Activated CD8-positive, alpha-beta memory T cell treated with anti-CD3 and anti-CD28 coated beads, Interleukin-2, amount 10 ng/mL, durations not matched to agents 7 days and 5 days (primary cell): ENCODE measurements around the gene SELENOP. TPM values are rescaled to one million over a fixed set of nuclear protein-coding genes. Genes with fewer than 3 reads are reported as not detected.
"Not testable (repeated sequence)": the region's sequence is repeated elsewhere in the genome, so short reads cannot be mapped to it uniquely, and the experiment has no call there.

Experiments
- ATAC-seq: fragments of 150-1000 bp; cut with Tn5 transposase; one replicate; pipeline ENCODE4 v1.10.0; 2021; ENCODE audit warnings: moderate library complexity
- CTCF ChIA-PET: fragments of 350-600 bp; sonication (Branson Sonifier 250); formaldehyde crosslinking; loops from one replicate; lab custom pipeline; 2021; ENCODE audit warnings: antibody characterized with exemption; lab: Charles Lee
- DNase-seq: peaks from one replicate; pipeline ENCODE4 v3.0.0-alpha.2; 2020
- H3K27ac Mint-ChIP-seq: one replicate; pipeline ENCODE4 v1.8.0; 2021; ENCODE audit warnings: mild to moderate bottlenecking, mixed read lengths
- H3K27me3 Mint-ChIP-seq: one replicate; pipeline ENCODE4 v1.8.0; 2021; ENCODE audit warnings: mixed read lengths
- H3K36me3 Mint-ChIP-seq: one replicate; pipeline ENCODE4 v1.8.0; 2021; ENCODE audit warnings: mild to moderate bottlenecking, mixed read lengths
- H3K4me1 Mint-ChIP-seq: one replicate; pipeline ENCODE4 v1.8.0; 2021; ENCODE audit warnings: mixed read lengths
- H3K4me3 Mint-ChIP-seq: one replicate; pipeline ENCODE4 v1.8.0; 2021; ENCODE audit warnings: mild to moderate bottlenecking, moderate library complexity, mixed read lengths
- H3K9me3 Mint-ChIP-seq: one replicate; pipeline ENCODE4 v1.8.0; 2022; ENCODE audit warnings: low read depth, mixed read lengths
- total RNA-seq, 2 experiments: library from RNA; stranded (reverse); gene quantifications; one replicate each; pipeline ENCODE4 v1.2.3, GENCODE V29; 2021

SELENOP gene, protein sequence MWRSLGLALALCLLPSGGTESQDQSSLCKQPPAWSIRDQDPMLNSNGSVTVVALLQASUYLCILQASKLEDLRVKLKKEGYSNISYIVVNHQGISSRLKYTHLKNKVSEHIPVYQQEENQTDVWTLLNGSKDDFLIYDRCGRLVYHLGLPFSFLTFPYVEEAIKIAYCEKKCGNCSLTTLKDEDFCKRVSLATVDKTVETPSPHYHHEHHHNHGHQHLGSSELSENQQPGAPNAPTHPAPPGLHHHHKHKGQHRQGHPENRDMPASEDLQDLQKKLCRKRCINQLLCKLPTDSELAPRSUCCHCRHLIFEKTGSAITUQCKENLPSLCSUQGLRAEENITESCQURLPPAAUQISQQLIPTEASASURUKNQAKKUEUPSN
- total RNA-seq: under 1 TPM; 0.12 to 0.53 TPM

DNA sequence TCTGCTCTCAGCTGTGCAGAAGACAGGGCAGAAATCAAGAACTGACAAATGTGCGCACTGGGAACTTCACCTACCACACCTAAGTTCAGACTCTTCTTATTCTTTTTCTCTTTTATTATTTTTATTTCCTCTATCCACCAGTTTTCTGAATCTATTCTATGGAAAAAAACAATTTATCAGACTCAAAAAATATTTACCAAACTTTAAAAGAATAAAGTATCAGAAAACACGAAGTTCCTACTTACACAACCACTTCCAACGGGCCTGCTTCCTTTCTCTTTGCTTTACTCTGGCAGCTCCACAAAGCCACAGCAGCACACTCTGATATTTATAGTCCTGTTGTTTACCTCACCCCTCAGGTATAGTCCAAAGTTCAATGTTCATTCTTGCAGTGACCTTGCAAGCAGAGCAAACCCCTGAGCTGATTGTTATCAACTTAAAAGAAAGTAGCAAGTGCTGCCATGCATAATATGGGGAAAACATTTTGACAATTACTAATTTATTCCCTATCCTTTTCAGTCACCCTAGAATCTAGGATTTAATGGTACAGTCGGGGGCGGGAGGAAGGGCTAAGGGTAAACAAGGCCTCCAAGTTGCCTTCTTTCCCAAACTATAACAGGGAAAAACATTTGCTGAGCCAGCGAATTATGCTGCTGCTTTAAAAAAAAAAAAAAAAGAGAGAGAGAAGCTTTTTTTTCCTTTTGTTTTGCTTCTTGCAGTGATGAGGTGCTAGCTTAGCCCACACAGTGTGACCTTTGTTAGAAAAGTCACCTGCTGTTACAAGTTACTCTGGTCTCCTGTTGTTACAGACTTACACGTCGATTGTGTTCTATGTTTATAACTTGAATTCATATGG is at the start of gene SELENOP:
Gene SELENOP (minus strand): TSS at position 302 of the 856 bp plus-strand sequence. CDS start 3,539 bp downstream, outside the sequence.
- DNase-seq: no peak
- H3K27ac Mint-ChIP-seq: no peak within 1 kb of the TSS
- no peaks in the 10 kb centered on the region for H3K4me1 Mint-ChIP-seq
- H3K9me3 Mint-ChIP-seq: no peaks in the 10 kb centered on the region
- H3K27me3 Mint-ChIP-seq: no peaks in the 10 kb centered on the region
- H3K36me3 Mint-ChIP-seq: no peaks in the 10 kb centered on the region
- no peak within 1 kb of the TSS for H3K4me3 Mint-ChIP-seq
- CTCF ChIA-PET: no interaction called here
- ATAC-seq: no peak

DNA sequence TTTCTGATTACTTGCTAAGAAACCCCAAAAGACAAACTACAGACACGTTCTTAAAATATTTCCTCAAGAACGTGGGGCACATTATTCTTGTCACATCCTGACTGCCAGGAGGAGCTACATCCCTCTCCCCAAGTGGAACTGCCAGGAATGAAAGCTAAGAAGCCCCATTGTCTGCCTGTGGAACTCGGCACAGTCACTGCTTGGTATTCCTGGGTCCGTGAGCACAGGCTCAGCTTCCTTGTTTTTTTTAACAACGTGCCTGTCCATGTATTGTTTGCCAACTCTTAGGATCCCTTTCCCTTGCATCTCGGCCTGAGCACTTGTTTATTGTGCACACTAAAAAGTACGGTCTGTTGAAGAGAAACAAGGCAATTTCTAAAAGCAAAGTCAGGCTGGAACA is 47.0 kb upstream of the SELENOP start:
- Mint-ChIP-seq H3K27ac (no peak overlapping the region), H3K9me3 (peaks cover 2% of the 10 kb centered on the region), H3K27me3 (peaks cover 21% of the 10 kb centered on the region), H3K4me1 (peaks cover 2% of the 10 kb centered on the region), H3K4me3 (no peak overlapping the region), H3K36me3 (no peaks in the 10 kb centered on the region)
- CTCF ChIA-PET: no interaction called here
- ATAC-seq (no peak), DNase-seq (no peak)

DNA sequence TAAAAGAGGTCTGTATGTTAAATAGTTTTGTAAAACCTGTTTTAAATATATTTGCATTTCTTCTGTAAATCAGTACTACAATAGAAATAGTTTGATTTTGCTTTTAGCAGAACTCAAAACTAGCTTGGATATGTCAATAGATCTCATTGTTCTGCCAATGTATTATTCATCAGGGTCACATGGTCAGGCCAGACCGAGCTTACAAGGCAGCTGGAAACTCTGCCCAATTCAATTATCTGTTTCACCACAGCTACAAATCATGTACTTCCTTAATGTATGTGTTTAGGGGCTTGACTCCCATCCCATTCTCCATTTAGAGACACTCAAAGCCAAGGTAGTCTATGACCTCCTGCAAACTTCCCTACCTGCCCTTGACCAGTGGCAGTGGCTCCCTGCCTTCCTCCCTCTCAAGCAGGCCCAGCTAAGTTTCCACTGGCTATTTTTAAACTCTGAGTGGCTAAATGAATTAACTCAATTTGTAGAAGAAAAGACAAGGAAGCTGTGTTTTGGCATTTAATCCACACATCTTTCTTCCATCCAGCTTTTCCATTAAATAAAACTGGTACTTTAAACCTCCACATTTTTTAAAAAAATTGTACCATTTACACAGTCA is 46.4 kb upstream of the SELENOP start:
- DNase-seq (no peak), ATAC-seq (no peak)
- CTCF ChIA-PET: no interaction called here
- Mint-ChIP-seq H3K27ac (no peak overlapping the region), H3K4me1 (peaks cover 2% of the 10 kb centered on the region), H3K36me3 (no peaks in the 10 kb centered on the region), H3K27me3 (peaks cover 21% of the 10 kb centered on the region), H3K4me3 (no peak overlapping the region), H3K9me3 (peaks cover 2% of the 10 kb centered on the region)

DNA sequence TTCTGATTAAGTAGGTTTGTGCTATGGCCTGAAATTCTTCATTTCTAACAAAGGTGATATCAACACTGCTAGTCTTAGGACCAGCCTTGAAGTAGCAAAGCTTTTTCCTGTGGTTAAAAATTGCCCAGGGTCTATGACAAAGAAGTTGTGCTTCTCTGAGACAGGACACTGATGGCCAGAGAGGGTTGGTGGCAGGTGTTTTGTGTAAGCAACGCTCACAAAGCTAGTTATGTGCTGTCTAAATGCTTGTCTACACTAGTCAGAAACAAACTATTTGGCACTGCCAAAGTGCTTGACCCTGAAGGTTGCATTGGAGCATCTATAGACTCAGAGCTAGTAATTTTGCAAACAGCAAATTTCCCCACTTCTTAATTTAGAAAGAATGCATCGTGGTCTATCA is 44.1 kb upstream of the SELENOP start:
- Mint-ChIP-seq H3K27me3 (peaks cover 11% of the 10 kb centered on the region), H3K36me3 (no peaks in the 10 kb centered on the region), H3K27ac (no peak overlapping the region), H3K4me1 (peaks cover 2% of the 10 kb centered on the region), H3K9me3 (no peaks in the 10 kb centered on the region), H3K4me3 (no peak overlapping the region)
- DNase-seq (no peak), ATAC-seq (no peak)
- CTCF ChIA-PET: no interaction called here

DNA sequence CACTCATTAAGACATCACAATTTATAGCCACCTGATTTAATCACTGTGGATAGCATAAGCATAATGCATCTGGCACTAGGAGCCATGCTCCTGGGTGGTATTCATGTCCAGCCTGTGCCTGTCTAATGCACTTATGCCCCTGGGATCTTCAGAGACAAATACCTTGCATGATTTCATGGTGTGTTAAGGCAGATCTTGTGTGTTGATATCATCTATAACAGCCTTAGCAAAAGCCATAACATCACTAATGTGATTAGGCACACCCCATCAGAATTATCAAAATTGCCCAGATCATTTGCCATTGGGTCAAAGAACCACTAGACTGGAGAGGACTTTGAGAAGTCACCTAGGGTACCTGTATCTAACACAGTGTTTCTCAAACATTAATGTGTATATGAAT is 43.7 kb upstream of the SELENOP start:
- DNase-seq: no peak
- H3K27ac Mint-ChIP-seq: no peak overlapping the region
- H3K4me3 Mint-ChIP-seq: no peak overlapping the region
- H3K36me3 Mint-ChIP-seq: no peaks in the 10 kb centered on the region
- H3K4me1 Mint-ChIP-seq: peaks cover 2% of the 10 kb centered on the region
- H3K9me3 Mint-ChIP-seq: no peaks in the 10 kb centered on the region
- ATAC-seq: no peak
- CTCF ChIA-PET: no interaction called here
- H3K27me3 Mint-ChIP-seq: peaks cover 7% of the 10 kb centered on the region

DNA sequence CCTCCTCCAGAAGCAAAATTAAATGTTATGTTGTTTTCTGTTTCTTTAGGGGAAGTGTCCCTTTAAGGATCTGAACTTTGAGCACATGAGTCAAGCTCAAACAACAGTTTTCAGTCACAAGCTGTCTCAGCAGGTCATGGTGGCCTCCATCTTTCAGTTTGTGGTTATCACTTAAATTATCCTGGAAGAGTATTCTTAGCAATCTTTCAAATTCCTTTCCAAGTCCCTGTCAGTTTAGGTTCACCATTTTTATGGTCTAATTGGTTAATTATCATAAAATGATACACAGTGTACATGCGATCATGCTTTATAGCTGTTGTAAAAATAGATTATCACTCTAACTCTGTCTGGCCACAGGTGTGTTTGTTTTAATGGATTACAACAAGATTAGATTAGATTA is 43.1 kb upstream of the SELENOP start:
- Mint-ChIP-seq H3K9me3 (no peaks in the 10 kb centered on the region), H3K27ac (no peak overlapping the region), H3K4me3 (no peak overlapping the region), H3K36me3 (no peaks in the 10 kb centered on the region), H3K4me1 (peaks cover 2% of the 10 kb centered on the region), H3K27me3 (peaks cover 2% of the 10 kb centered on the region)
- CTCF ChIA-PET: no interaction called here
- DNase-seq (no peak), ATAC-seq (no peak)

DNA sequence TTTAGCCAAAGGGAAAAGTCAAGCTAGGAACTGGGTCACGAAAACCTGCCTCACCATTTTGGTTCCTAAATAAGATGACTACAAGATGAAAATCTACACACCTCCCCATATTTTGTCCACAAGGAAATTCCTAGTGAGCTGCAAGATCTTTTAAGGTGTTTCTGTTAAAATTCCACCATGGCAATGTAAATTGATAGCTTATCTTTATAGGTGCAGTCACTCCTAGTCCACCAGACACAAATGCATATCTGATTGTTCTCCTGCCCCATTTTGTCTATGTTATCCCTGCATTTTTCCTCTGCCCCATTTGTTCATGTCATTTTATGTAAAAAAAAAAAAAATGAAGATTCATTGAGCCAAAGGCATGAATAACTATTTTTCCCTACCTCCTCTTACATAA is 41.1 kb upstream of the SELENOP start:
- peaks cover 2% of the 10 kb centered on the region for H3K4me1 Mint-ChIP-seq
- no peaks in the 10 kb centered on the region for H3K36me3 Mint-ChIP-seq
- CTCF ChIA-PET: no interaction called here
- no peaks in the 10 kb centered on the region for H3K9me3 Mint-ChIP-seq
- H3K4me3 Mint-ChIP-seq: no peak overlapping the region
- no peak overlapping the region for H3K27ac Mint-ChIP-seq
- ATAC-seq (no peak), DNase-seq (no peak)
- H3K27me3 Mint-ChIP-seq: peaks cover 2% of the 10 kb centered on the region

DNA sequence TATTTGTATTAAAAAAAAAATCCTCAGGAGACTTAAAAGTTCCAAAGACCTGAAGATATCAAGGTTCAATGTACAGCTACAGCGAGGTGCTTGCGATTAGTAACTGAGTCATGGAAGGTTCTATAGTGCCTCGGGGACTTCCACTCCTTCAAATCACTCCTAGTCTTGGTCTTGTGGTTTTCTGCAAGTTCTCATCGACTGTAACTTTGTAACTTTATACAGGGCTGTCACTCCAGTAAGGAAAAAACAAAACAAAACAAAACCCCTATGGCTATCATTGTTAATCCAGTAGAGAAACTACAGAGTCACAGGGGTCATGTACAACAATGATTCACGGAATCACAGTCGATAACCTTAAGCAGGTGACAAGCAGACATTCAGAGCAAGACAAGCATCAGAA is 39.8 kb upstream of the SELENOP start:
- CTCF ChIA-PET: no interaction called here
- no peak overlapping the region for H3K4me3 Mint-ChIP-seq
- no peaks in the 10 kb centered on the region for H3K36me3 Mint-ChIP-seq
- no peaks in the 10 kb centered on the region for H3K27me3 Mint-ChIP-seq
- ATAC-seq (no peak), DNase-seq (no peak)
- H3K4me1 Mint-ChIP-seq: peaks cover 2% of the 10 kb centered on the region
- no peaks in the 10 kb centered on the region for H3K9me3 Mint-ChIP-seq
- H3K27ac Mint-ChIP-seq: no peak overlapping the region

DNA sequence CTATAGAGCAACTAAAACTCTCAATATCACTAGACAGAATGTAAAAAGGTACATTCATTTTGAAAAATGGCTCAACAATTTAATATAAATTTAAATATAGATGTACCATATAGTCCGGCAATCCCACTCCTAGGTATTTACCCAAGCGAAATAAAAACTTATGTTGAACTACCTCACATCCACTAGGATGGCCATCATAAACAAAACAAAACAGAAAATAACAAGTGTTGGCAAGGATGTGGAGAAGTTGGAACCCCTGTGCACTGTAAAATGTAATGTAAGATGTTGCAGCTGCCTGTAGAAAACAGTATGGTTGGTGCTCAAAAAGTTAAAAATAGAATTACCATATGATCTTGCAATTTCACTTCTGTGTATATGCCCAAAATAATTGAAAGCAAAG is 36.9 kb upstream of the SELENOP start:
- Mint-ChIP-seq H3K27ac (no peak overlapping the region), H3K36me3 (no peaks in the 10 kb centered on the region), H3K27me3 (no peaks in the 10 kb centered on the region), H3K9me3 (no peaks in the 10 kb centered on the region), H3K4me1 (no peaks in the 10 kb centered on the region), H3K4me3 (no peak overlapping the region)
- ATAC-seq: no peak
- no peak for DNase-seq
- CTCF ChIA-PET: no interaction called here

DNA sequence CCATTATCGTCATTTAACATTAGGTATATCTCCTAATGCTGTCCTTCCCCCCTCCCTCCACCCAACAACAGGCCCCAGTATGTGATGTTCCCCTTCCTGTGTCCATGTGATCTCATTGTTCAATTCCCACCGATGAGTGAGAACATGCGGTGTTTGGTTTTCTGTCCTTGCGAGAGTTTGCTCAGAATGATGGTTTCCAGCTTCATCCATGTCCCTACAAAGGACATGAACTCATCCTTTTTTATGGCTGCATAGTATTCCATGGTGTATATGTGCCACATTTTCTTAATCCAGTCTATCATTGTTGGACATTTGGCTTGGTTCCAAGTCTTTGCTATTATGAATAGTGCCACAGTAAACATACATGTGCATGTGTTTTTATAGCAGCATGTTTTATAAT is 32.7 kb upstream of the SELENOP start:
- H3K4me3 Mint-ChIP-seq, H3K36me3 Mint-ChIP-seq, CTCF ChIA-PET, ATAC-seq, H3K9me3 Mint-ChIP-seq, H3K27me3 Mint-ChIP-seq, DNase-seq, H3K4me1 Mint-ChIP-seq, H3K27ac Mint-ChIP-seq: not testable (repeated sequence)

DNA sequence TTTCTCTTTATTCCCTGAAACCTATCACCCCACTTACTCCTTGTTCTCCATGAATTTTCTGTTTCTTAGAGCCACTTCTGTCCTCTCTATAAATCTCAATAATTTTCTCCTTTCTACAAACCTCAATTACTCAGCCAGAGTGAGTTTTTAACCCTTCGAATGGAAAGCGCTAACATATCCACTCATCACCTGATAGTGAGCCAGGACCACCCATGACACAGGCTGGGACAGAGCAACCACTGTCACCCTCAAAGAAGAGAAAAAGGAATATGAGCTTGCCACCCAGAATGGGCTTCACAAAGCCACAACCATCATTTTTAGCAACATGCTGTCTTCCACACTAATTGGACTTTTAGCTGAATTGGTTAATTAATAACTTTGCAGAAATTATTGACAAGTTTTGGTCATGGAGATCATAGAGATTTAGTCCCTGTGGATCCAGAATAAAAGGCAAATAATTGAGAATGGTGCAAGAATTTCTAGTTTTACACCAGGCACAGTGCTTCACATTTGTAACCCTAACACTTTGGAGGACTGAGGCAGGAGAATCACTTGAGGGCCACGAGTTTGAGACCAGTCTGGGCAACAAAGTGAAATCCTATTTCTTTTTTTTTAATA is 32.1 kb upstream of the SELENOP start:
- CTCF ChIA-PET: no interaction called here
- no peak for ATAC-seq
- Mint-ChIP-seq H3K27me3 (peaks cover 10% of the 10 kb centered on the region), H3K27ac (no peak overlapping the region), H3K4me1 (no peaks in the 10 kb centered on the region), H3K36me3 (no peaks in the 10 kb centered on the region), H3K4me3 (no peak overlapping the region), H3K9me3 (no peaks in the 10 kb centered on the region)
- DNase-seq: no peak

DNA sequence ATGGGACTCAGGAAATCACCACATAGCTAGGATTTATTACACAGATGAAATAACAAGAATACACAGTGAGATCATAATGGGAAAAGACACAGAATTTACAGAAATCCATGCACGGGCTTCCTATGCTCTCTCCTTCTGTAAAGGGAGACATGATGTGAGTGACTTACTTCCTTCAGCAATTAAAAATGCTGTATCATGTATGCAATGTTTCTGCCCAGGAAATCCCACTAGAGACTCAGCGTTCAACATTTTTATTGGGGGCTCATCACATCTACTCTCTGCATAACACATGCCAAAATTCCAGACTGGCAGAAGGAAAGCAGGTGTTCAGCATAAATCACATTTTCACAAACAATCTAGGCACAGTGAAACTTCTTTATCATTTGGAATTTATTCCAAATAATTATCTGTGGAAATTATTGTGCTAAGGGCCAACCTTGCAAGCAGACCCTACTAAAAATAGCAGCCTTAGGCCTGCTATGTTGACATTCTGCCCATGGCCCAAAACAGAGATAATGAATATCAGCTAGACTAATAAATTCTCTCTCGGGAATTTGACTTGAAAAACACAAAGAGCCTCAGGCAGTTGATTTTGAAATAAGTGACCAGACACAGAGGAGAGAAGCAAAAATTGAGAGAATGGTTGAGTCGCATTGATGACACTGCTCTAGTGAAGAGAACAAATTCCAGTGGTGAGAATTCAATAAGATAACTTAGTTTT is 31.4 kb upstream of the SELENOP start:
- no peaks in the 10 kb centered on the region for H3K4me1 Mint-ChIP-seq
- CTCF ChIA-PET: no interaction called here
- no peaks in the 10 kb centered on the region for H3K36me3 Mint-ChIP-seq
- H3K27ac Mint-ChIP-seq: no peak overlapping the region
- no peaks in the 10 kb centered on the region for H3K9me3 Mint-ChIP-seq
- DNase-seq (no peak), ATAC-seq (no peak)
- no peak overlapping the region for H3K4me3 Mint-ChIP-seq
- peaks cover 10% of the 10 kb centered on the region for H3K27me3 Mint-ChIP-seq
